Suprapubic skin (tissue), 4 donors: ENCODE results near the gene ZBTB42.

Experiments used
- CTCF ChIP-seq, 2 donors: fragments of 200-600 bp in 1 of 2; fragments of 450-650 bp in 1 of 2; sonication (generic) in 1 of 2; IDR thresholded peaks; one replicate each; pipeline ENCODE4 v1.5.1; 2016 to 2019; ENCODE audit warnings: antibody characterized with exemption in 2 of 2, mild to moderate bottlenecking in 1 of 2, moderate library complexity in 1 of 2
- EP300 ChIP-seq: sonication (generic); formaldehyde crosslinking; IDR thresholded peaks from one replicate; pipeline ENCODE4 v1.6.1; 2017; ENCODE audit warnings: antibody characterized with exemption
- POLR2A ChIP-seq, 2 donors: fragments of 450-650 bp; IDR thresholded peaks; one replicate each; pipeline ENCODE4 v1.6.1; 2017; ENCODE audit warnings: antibody characterized with exemption in 2 of 2, mild to moderate bottlenecking in 2 of 2, moderate library complexity in 2 of 2
- POLR2AphosphoS5 ChIP-seq, 3 donors: sonication (generic); formaldehyde crosslinking; IDR thresholded peaks; one replicate each; pipeline ENCODE4 v1.6.1; 2017; ENCODE audit warnings: antibody characterized with exemption in 3 of 3

- TF ChIP-seq POLR2A (IDR thresholded peaks at IDR 0.05) (no peak), CTCF (IDR thresholded peaks at IDR 0.05) (no peak), EP300 (no peak), POLR2AphosphoS5 (IDR thresholded peaks at IDR 0.05) (peak in 1 of 3 donors; percentile 33)
Measured at GRCh38 chr14:104800771-104801519, at the start of gene ZBTB42.
